Measurements from ENCODE around the gene SUSD4. TPM values are rescaled to one million over a fixed set of nuclear protein-coding genes. Genes with fewer than 3 reads are reported as not detected.

The SUSD4 gene
- total and polyA plus RNA-seq, 9 of the 15 experiments (the other 6 are each of a cell fraction or from before 2014, with no cell fraction given) = 0.06 to 1.7 (median 0.09) TPM; not detected in 4

- no peaks in the 10 kb centered on the region for H3K4me1 ChIP-seq (replicated peaks in 1 of 2; ENCODE audit: control insufficient read depth in 2 of 2, insufficient read depth in 2 of 2, low read length in 2 of 2)
- CTCF ChIA-PET (ENCODE audit: low intra/inter-chr PET ratio) = no interaction called here
- no peak overlapping the region for H3K9ac ChIP-seq (ENCODE audit: insufficient read depth in 1 of 2, low read depth in 2 of 2, low read length in 2 of 2)
- DNase-seq (ENCODE audit: extremely low read depth in 1 of 4, low spot score in 3 of 4) = no peak
- H4K20me1 ChIP-seq (replicated peaks; ENCODE audit: control insufficient read depth, insufficient read depth, low read length) = no peaks in the 10 kb centered on the region
- BruUV-seq (replicated peaks) = no TSS peak
- POLR2A ChIA-PET = interaction anchor here (0.6 to 0.7 kb wide), 2 partner anchors 10 to 80 kb away, joined by 3 read pairs; no protein-coding TSS in a partner anchor
- WGBS (ENCODE audit: insufficient coverage, low coverage, missing lambda C conversion rate) = 13% methylated on average over 5 of the region's 5 CpGs
- no peaks in the 10 kb centered on the region for H3K9me3 ChIP-seq (replicated peaks; ENCODE audit: control insufficient read depth, insufficient read depth, low read depth, low read length)
- in situ Hi-C loops (cut with MboI) (no loop called here), intact Hi-C loops (cut with micrococcal nuclease) (no loop called here)
- no peaks in the 10 kb centered on the region for H3K36me3 ChIP-seq (ENCODE audit: control insufficient read depth, insufficient read depth, low read length)
- H3K27ac ChIP-seq (ENCODE audit: extremely low read depth, low read depth, low read length) = no peak overlapping the region
- H3K9me1 ChIP-seq (ENCODE audit: control insufficient read depth, insufficient read depth, low read length) = no peaks in the 10 kb centered on the region
- H3K79me2 ChIP-seq (ENCODE audit: control insufficient read depth, insufficient read depth, low read length) = no peaks in the 10 kb centered on the region
- FAIRE-seq = no peak
- TF ChIP-seq ZNF311 (CRISPR knock-in tag; IDR thresholded peaks at IDR 0.05) = no peak
- TF ChIP-seq GMEB1 (CRISPR knock-in tag; IDR thresholded peaks at IDR 0.05) = no peak
- TF ChIP-seq PRPF4 (IDR thresholded peaks at IDR 0.05; ENCODE audit: insufficient read depth, low read depth, low read length, poor library complexity, severe bottlenecking) = no peak
- TF ChIP-seq ZNF274 (IDR thresholded peaks at IDR 0.05; ENCODE audit: borderline replicate concordance, low read depth, low read length) = no peak
- TF ChIP-seq SAFB (IDR thresholded peaks at IDR 0.05; ENCODE audit: borderline replicate concordance, low read depth, low read length) = no peak
- no peak for TF ChIP-seq PURB (CRISPR knock-in tag; IDR thresholded peaks at IDR 0.05; ENCODE audit: low read depth)
- TF ChIP-seq GABPB2 (CRISPR knock-in tag; conservative IDR thresholded peaks at IDR 0.05) = no peak
- no peak for TF ChIP-seq ZBTB26 (CRISPR knock-in tag; IDR thresholded peaks at IDR 0.05)
- TF ChIP-seq ZBTB49 (CRISPR knock-in tag; IDR thresholded peaks at IDR 0.05; ENCODE audit: borderline replicate concordance) = no peak
- TF ChIP-seq SRSF1 (IDR thresholded peaks at IDR 0.05; ENCODE audit: low read depth, low read length) = no peak
- no peak for TF ChIP-seq SNIP1 (IDR thresholded peaks at IDR 0.05; ENCODE audit: low read depth)
- no peak for TF ChIP-seq DIDO1 (tag; IDR thresholded peaks at IDR 0.05; ENCODE audit: low read depth)
- H3K4me2 ChIP-seq (ENCODE audit: insufficient read depth, low read length) = no peak overlapping the region
- no peak overlapping the region for H3K4me3 ChIP-seq
- ATAC-seq = no peak
- H2AFZ ChIP-seq (ENCODE audit: low read depth, low read length) = no peak overlapping the region
- H3K27me3 ChIP-seq (ENCODE audit: control insufficient read depth in 2 of 2, insufficient read depth in 2 of 2, low read length in 2 of 2) = peaks cover 2 to 53% of the 10 kb centered on the region in 2 experiments; a peak in 4 of 5 replicates
These were observed 13.5 kb downstream of the SUSD4 start for GRCh38 chr1:223350361-223350908.

All from K562 (cell line).